PC-3 (cell line): ENCODE results near the gene BATF3. TPM values are rescaled to one million over a fixed set of nuclear protein-coding genes. Genes with fewer than 3 reads are reported as not detected.

Source experiments
- ATAC-seq: fragments of 200-7000 bp; cut with Tn5 transposase; 2 replicates; pipeline ENCODE4 v1.9.1; 2020; ENCODE audit warnings: mild to moderate bottlenecking, moderate library complexity
- BruUV-seq: library from RNA; stranded (reverse); fragments of 400-500 nt; replicated peaks from 2 replicates; lab custom pipeline; 2021; lab: Mats Ljungman, UMichigan
- CTCF ChIA-PET: fragments of 300-600 bp; sonication (Branson Sonifier 250); formaldehyde crosslinking; loops from one replicate; lab custom pipeline; 2022; ENCODE audit warnings: antibody characterized with exemption; lab: Charles Lee
- POLR2A ChIA-PET: fragments of 300-600 bp; sonication (Branson Sonifier 250); formaldehyde crosslinking; loops from one replicate; lab custom pipeline; 2022; ENCODE audit warnings: antibody characterized with exemption; ENCODE audit not compliant: unreplicated experiment; lab: Charles Lee
- DNase-seq: peaks from one replicate; pipeline ENCODE4 v3.0.0-alpha.2; 2015
- H2AFZ ChIP-seq: fragments of 300-600 bp; sonication (generic); 2 replicates; pipeline ENCODE4 v1.6.0; 2016; ENCODE audit warnings: antibody characterized with exemption, low read length
- H3F3A ChIP-seq: fragments of 300-600 bp; sonication (generic); one replicate; pipeline ENCODE4 v1.6.0; 2017; ENCODE audit warnings: antibody characterized with exemption, low read length, control low read depth, mild to moderate bottlenecking; ENCODE audit not compliant: unreplicated experiment
- H3K27ac ChIP-seq: fragments of 300-600 bp; sonication (generic); 2 replicates; pipeline ENCODE4 v1.5.1; 2016; ENCODE audit warnings: mild to moderate bottlenecking, low read length
- H3K27me3 ChIP-seq: fragments of 300-600 bp; sonication (generic); 2 replicates; pipeline ENCODE4 v1.6.1; 2016; ENCODE audit warnings: low read length, mixed read lengths
- H3K36me3 ChIP-seq: fragments of 300-600 bp; sonication (generic); 2 replicates; pipeline ENCODE4 v1.6.1; 2016; ENCODE audit warnings: low read depth, mixed run types, low read length, mixed read lengths
- H3K4me1 ChIP-seq: fragments of 300-600 bp; sonication (generic); 2 replicates; pipeline ENCODE4 v1.5.1; 2016; ENCODE audit warnings: low read length; ENCODE audit not compliant: insufficient read depth
- H3K4me2 ChIP-seq: fragments of 300-600 bp; sonication (generic); 2 replicates; pipeline ENCODE4 v1.6.0; 2016; ENCODE audit warnings: low read length
- H3K4me3 ChIP-seq: fragments of 300-600 bp; sonication (generic); 2 replicates; pipeline ENCODE4 v1.5.1; 2016; ENCODE audit warnings: mild to moderate bottlenecking, low read length, mixed read lengths
- H3K79me2 ChIP-seq: fragments of 300-600 bp; sonication (generic); 2 replicates; pipeline ENCODE4 v1.6.1; 2017; ENCODE audit warnings: low read length, mixed read lengths
- H3K9ac ChIP-seq: fragments of 300-600 bp; sonication (generic); 2 replicates; pipeline ENCODE4 v1.6.0; 2016; ENCODE audit warnings: mild to moderate bottlenecking, low read length
- H3K9me2 ChIP-seq: fragments of 300-600 bp; sonication (generic); replicated peaks from 2 replicates; pipeline ENCODE4 v1.6.1; 2016; ENCODE audit warnings: mixed run types, low read length, mixed read lengths
- H3K9me3 ChIP-seq: fragments of 300-600 bp; sonication (generic); 2 replicates; pipeline ENCODE4 v1.6.1; 2016; ENCODE audit warnings: low read length, mixed read lengths
- H4K20me1 ChIP-seq: fragments of 300-600 bp; sonication (generic); 2 replicates; pipeline ENCODE4 v1.6.1; 2016; ENCODE audit warnings: low read length, mixed read lengths
- CTCF ChIP-seq: fragments of 300-600 bp; sonication (generic); conservative IDR thresholded peaks from 2 replicates; pipeline ENCODE4 v1.5.1; 2017; ENCODE audit warnings: antibody characterized with exemption, low read depth, mild to moderate bottlenecking, low read length
- EZH2 ChIP-seq: fragments of 300-600 bp; sonication (generic); IDR thresholded peaks from one replicate; pipeline ENCODE4 v1.6.1; 2017; ENCODE audit warnings: antibody characterized with exemption, mild to moderate bottlenecking, low read length; ENCODE audit not compliant: unreplicated experiment
- EZH2phosphoT487 ChIP-seq: fragments of 300-600 bp; sonication (generic); IDR thresholded peaks from 2 replicates; pipeline ENCODE4 v1.6.1; 2018; ENCODE audit warnings: mild to moderate bottlenecking, antibody characterized with exemption, low read length, borderline replicate concordance
- intact Hi-C: fragments of 100-400 bp; cut with micrococcal nuclease; formaldehyde crosslinking; loops from 2 replicates; pipeline ENCODE4 v1.9.0; 2023
- total RNA-seq: library from RNA; depleted of rRNA; stranded (reverse); fragments of >200 nt; gene quantifications from 2 replicates; pipeline ENCODE4 v1.2.3, GENCODE V29; 2014

Gene BATF3
- total RNA-seq, 1 experiment from 2014 or later = 4.3 TPM

GRCh38 chr1:212700223-212700891 is 717 bp upstream of the BATF3 start:
- peak; percentile 100 for TF ChIP-seq EZH2
- TF ChIP-seq CTCF = no peak
- TF ChIP-seq EZH2phosphoT487 = peak; percentile 86; the same call in 1 of the 2 replicates
- no peak overlapping the region for H3K27ac ChIP-seq
- no peaks in the 10 kb centered on the region for H3K9me2 ChIP-seq
- no peaks in the 10 kb centered on the region for H3K36me3 ChIP-seq
- H3K4me3 ChIP-seq = peak overlapping the region; percentile 61
- peak overlapping the region; percentile 81 for H3K4me2 ChIP-seq
- ATAC-seq = peak; percentile 23
- H3K9me3 ChIP-seq = no peaks in the 10 kb centered on the region
- intact Hi-C loops = loop anchor here (2.0 to 5.0 kb wide), 2 partner anchors 16 to 223 kb away; no protein-coding TSS in a partner anchor
- DNase-seq = no peak
- H3K4me1 ChIP-seq = peaks cover 18% of the 10 kb centered on the region
- H4K20me1 ChIP-seq = no peaks in the 10 kb centered on the region
- POLR2A ChIA-PET = no interaction called here
- CTCF ChIA-PET = interaction anchor here (1.8 kb wide), 1 partner anchor 35 kb away, joined by 8 read pairs; no protein-coding TSS in a partner anchor
- H3K9ac ChIP-seq = no peak overlapping the region
- H3K27me3 ChIP-seq = peaks cover 77% of the 10 kb centered on the region
- H3F3A ChIP-seq = no peaks in the 10 kb centered on the region
- H3K79me2 ChIP-seq = no peaks in the 10 kb centered on the region
- peak overlapping the region; percentile 67 for H2AFZ ChIP-seq
- BruUV-seq = no TSS peak

- no peak overlapping the region for H3K27ac ChIP-seq
- no TSS peak for BruUV-seq
- peak; percentile 63 for DNase-seq
- no peaks in the 10 kb centered on the region for H3K9me3 ChIP-seq
- H3K4me1 ChIP-seq = peaks cover 18% of the 10 kb centered on the region
- H2AFZ ChIP-seq = peak overlapping the region; percentile 81
- peaks cover 77% of the 10 kb centered on the region for H3K27me3 ChIP-seq
- POLR2A ChIA-PET = no interaction called here
- TF ChIP-seq EZH2phosphoT487 (peak; percentile 40; the same call in 1 of the 2 replicates), CTCF (peak; percentile 73), EZH2 (peak; percentile 63)
- no peaks in the 10 kb centered on the region for H3K9me2 ChIP-seq
- H3K36me3 ChIP-seq = no peaks in the 10 kb centered on the region
- H3K4me3 ChIP-seq = peak overlapping the region; percentile 63
- H3K9ac ChIP-seq = no peak overlapping the region
- peak overlapping the region; percentile 81 for H3K4me2 ChIP-seq
- peak; percentile 53 for ATAC-seq
- no peaks in the 10 kb centered on the region for H4K20me1 ChIP-seq
- intact Hi-C loops = no loop called here
- H3K79me2 ChIP-seq = no peaks in the 10 kb centered on the region
- H3F3A ChIP-seq = no peaks in the 10 kb centered on the region
- CTCF ChIA-PET = interaction anchor here (0.6 kb wide), 1 partner anchor 49 kb away, joined by 4 read pairs; no protein-coding TSS in a partner anchor
Measured at GRCh38 chr1:212699104-212699624, 476 bp downstream of the BATF3 start.
